WTC11 (cell line): ENCODE measurements around the gene ZNF776. TPM values are rescaled to one million over a fixed set of nuclear protein-coding genes. Genes with fewer than 3 reads are reported as not detected.

Source experiments
- ATF1 ChIP-seq: sonication (generic); formaldehyde crosslinking; IDR thresholded peaks from 2 replicates; pipeline ENCODE4 v1.8.1; 2023; ENCODE audit warnings: mild to moderate bottlenecking, moderate library complexity, missing genetic modification reagents
- ATF3 ChIP-seq: sonication (generic); formaldehyde crosslinking; conservative IDR thresholded peaks from 2 replicates; pipeline ENCODE4 v1.8.1; 2022; ENCODE audit warnings: mild to moderate bottlenecking, missing genetic modification reagents
- ATF6 ChIP-seq: sonication (generic); formaldehyde crosslinking; IDR thresholded peaks from 2 replicates; pipeline ENCODE4 v1.8.1; 2023; ENCODE audit warnings: mild to moderate bottlenecking, missing genetic modification reagents
- CDX4 ChIP-seq: fragments of 250-450 bp; sonication (Bioruptor Pico); IDR thresholded peaks from 2 replicates; pipeline ENCODE4 v1.9.0; 2021; ENCODE audit warnings: moderate library complexity, mild to moderate bottlenecking, inconsistent platforms, borderline replicate concordance
- CREM ChIP-seq: sonication (generic); formaldehyde crosslinking; IDR thresholded peaks from 2 replicates; pipeline ENCODE4 v1.8.1; 2022; ENCODE audit warnings: mild to moderate bottlenecking, missing genetic modification reagents, moderate library complexity
- E2F1 ChIP-seq: sonication (generic); formaldehyde crosslinking; IDR thresholded peaks from 2 replicates; pipeline ENCODE4 v1.8.0; 2022; ENCODE audit warnings: mild to moderate bottlenecking, missing genetic modification reagents
- E2F5 ChIP-seq: sonication (generic); formaldehyde crosslinking; IDR thresholded peaks from 2 replicates; pipeline ENCODE4 v1.8.1; 2022; ENCODE audit warnings: mild to moderate bottlenecking, moderate library complexity, missing genetic modification reagents
- EMX1 ChIP-seq: fragments of 250-450 bp; sonication (Bioruptor Pico); IDR thresholded peaks from 2 replicates; pipeline ENCODE4 v1.8.0; 2021; ENCODE audit warnings: mild to moderate bottlenecking
- ERG ChIP-seq: fragments of 250-450 bp; sonication (Bioruptor Pico); IDR thresholded peaks from 2 replicates; pipeline ENCODE4 v1.8.0; 2021; ENCODE audit warnings: mild to moderate bottlenecking
- FOXJ3 ChIP-seq: sonication (generic); formaldehyde crosslinking; IDR thresholded peaks from 2 replicates; pipeline ENCODE4 v1.9.0; 2021; ENCODE audit warnings: missing genetic modification reagents, mild to moderate bottlenecking, borderline replicate concordance
- FOXP1 ChIP-seq: sonication (generic); formaldehyde crosslinking; IDR thresholded peaks from 2 replicates; pipeline ENCODE4 v1.8.0; 2022; ENCODE audit warnings: missing genetic modification reagents, mild to moderate bottlenecking, moderate library complexity, borderline replicate concordance
- GTF2I ChIP-seq: fragments of 250-450 bp; sonication (Bioruptor Pico); conservative IDR thresholded peaks from 2 replicates; pipeline ENCODE4 v1.4.0; 2021; ENCODE audit warnings: mild to moderate bottlenecking
- IRF2 ChIP-seq: sonication (generic); formaldehyde crosslinking; IDR thresholded peaks from 2 replicates; pipeline ENCODE4 v1.8.0; 2022; ENCODE audit warnings: low read depth, missing genetic modification reagents, borderline replicate concordance
- JUN ChIP-seq: sonication (generic); formaldehyde crosslinking; IDR thresholded peaks from 2 replicates; pipeline ENCODE4 v1.8.0; 2023; ENCODE audit warnings: mild to moderate bottlenecking, missing genetic modification reagents
- KAT7 ChIP-seq: sonication (generic); formaldehyde crosslinking; IDR thresholded peaks from 2 replicates; pipeline ENCODE4 v1.8.1; 2023; ENCODE audit warnings: missing genetic modification reagents, mild to moderate bottlenecking, borderline replicate concordance
- MYBL2 ChIP-seq: sonication (generic); formaldehyde crosslinking; IDR thresholded peaks from 2 replicates; pipeline ENCODE4 v1.8.1; 2023; ENCODE audit warnings: mild to moderate bottlenecking, moderate library complexity, missing genetic modification reagents
- NFATC4 ChIP-seq: fragments of 250-450 bp; sonication (Bioruptor Pico); IDR thresholded peaks from 2 replicates; pipeline ENCODE4 v1.9.0; 2021; ENCODE audit warnings: mild to moderate bottlenecking
- NFE2L1 ChIP-seq: sonication (generic); formaldehyde crosslinking; IDR thresholded peaks from 2 replicates; pipeline ENCODE4 v1.8.1; 2023; ENCODE audit warnings: missing genetic modification reagents
- NR1H2 ChIP-seq: sonication (generic); formaldehyde crosslinking; IDR thresholded peaks from 2 replicates; pipeline ENCODE4 v1.9.0; 2021; ENCODE audit warnings: mild to moderate bottlenecking, moderate library complexity, missing genetic modification reagents
- NR2C2 ChIP-seq: sonication (generic); formaldehyde crosslinking; IDR thresholded peaks from 2 replicates; pipeline ENCODE4 v1.8.0; 2022; ENCODE audit warnings: mild to moderate bottlenecking, missing genetic modification reagents
- NR3C1 ChIP-seq: sonication (generic); formaldehyde crosslinking; conservative IDR thresholded peaks from 2 replicates; pipeline ENCODE4 v1.8.1; 2023; ENCODE audit warnings: low read depth, mild to moderate bottlenecking, missing genetic modification reagents
- RELA ChIP-seq: sonication (generic); formaldehyde crosslinking; IDR thresholded peaks from 2 replicates; pipeline ENCODE4 v1.8.1; 2022; ENCODE audit warnings: missing genetic modification reagents, mild to moderate bottlenecking, borderline replicate concordance
- RORB ChIP-seq: fragments of 250-450 bp; sonication (Bioruptor Pico); IDR thresholded peaks from 2 replicates; pipeline ENCODE4 v1.9.0; 2021; ENCODE audit warnings: mild to moderate bottlenecking
- SMAD3 ChIP-seq: sonication (generic); formaldehyde crosslinking; IDR thresholded peaks from 2 replicates; pipeline ENCODE4 v1.8.0; 2022; ENCODE audit warnings: missing genetic modification reagents, mild to moderate bottlenecking, borderline replicate concordance
- SP1 ChIP-seq: sonication (generic); formaldehyde crosslinking; conservative IDR thresholded peaks from 2 replicates; pipeline ENCODE4 v1.8.1; 2022; ENCODE audit warnings: missing genetic modification reagents
- TEAD4 ChIP-seq: sonication (generic); formaldehyde crosslinking; IDR thresholded peaks from 2 replicates; pipeline ENCODE4 v1.8.0; 2022; ENCODE audit warnings: mild to moderate bottlenecking, missing genetic modification reagents
- USF2 ChIP-seq: sonication (generic); formaldehyde crosslinking; IDR thresholded peaks from 2 replicates; pipeline ENCODE4 v1.8.1; 2023; ENCODE audit warnings: mild to moderate bottlenecking, missing genetic modification reagents, moderate library complexity
- ZMAT4 ChIP-seq: fragments of 250-450 bp; sonication (Bioruptor Pico); IDR thresholded peaks from 2 replicates; pipeline ENCODE4 v1.9.0; 2021; ENCODE audit warnings: mild to moderate bottlenecking
- ZNF219 ChIP-seq: sonication (generic); formaldehyde crosslinking; IDR thresholded peaks from 2 replicates; pipeline ENCODE4 v1.8.0; 2023; ENCODE audit warnings: missing genetic modification reagents, mild to moderate bottlenecking, borderline replicate concordance
- ZNF416 ChIP-seq: fragments of 250-450 bp; sonication (Bioruptor Pico); IDR thresholded peaks from 2 replicates; pipeline ENCODE4 v1.9.0; 2021; ENCODE audit warnings: mild to moderate bottlenecking, inconsistent platforms
- ZNF425 ChIP-seq: fragments of 250-450 bp; sonication (Bioruptor Pico); conservative IDR thresholded peaks from 2 replicates; pipeline ENCODE4 v1.9.0; 2021; ENCODE audit warnings: mild to moderate bottlenecking
- total RNA-seq: library from RNA; stranded (reverse); gene quantifications from 3 replicates; pipeline ENCODE4 v1.2.3, GENCODE V29; 2021

The ZNF776 gene
- total RNA-seq, 1 experiment from 2014 or later = 14.3 TPM

- TF ChIP-seq ERG (CRISPR knock-in tag) (no peak), ATF3 (CRISPR knock-in tag) (no peak), IRF2 (no peak), ZMAT4 (CRISPR knock-in tag) (no peak), ZNF416 (CRISPR knock-in tag) (no peak), USF2 (no peak), CREM (CRISPR knock-in tag) (0 out of 2 replicates have a peak, but pooled peaks have one; percentile 39), NR1H2 (CRISPR knock-in tag) (no peak), CDX4 (CRISPR knock-in tag) (no peak), RELA (CRISPR knock-in tag) (no peak), TEAD4 (CRISPR knock-in tag) (no peak), MYBL2 (CRISPR knock-in tag) (no peak), SP1 (CRISPR knock-in tag) (peak; percentile 78), NR3C1 (no peak), ATF6 (CRISPR knock-in tag) (no peak), E2F1 (CRISPR knock-in tag) (no peak), EMX1 (CRISPR knock-in tag) (no peak), KAT7 (no peak), ATF1 (CRISPR knock-in tag) (no peak), JUN (CRISPR knock-in tag) (no peak), NFATC4 (CRISPR knock-in tag) (no peak), FOXJ3 (no peak), FOXP1 (CRISPR knock-in tag) (no peak), NFE2L1 (CRISPR knock-in tag) (no peak), ZNF219 (CRISPR knock-in tag) (no peak), SMAD3 (no peak), E2F5 (CRISPR knock-in tag) (peak; percentile 65), GTF2I (CRISPR knock-in tag) (no peak), NR2C2 (CRISPR knock-in tag) (no peak), RORB (CRISPR knock-in tag) (no peak), ZNF425 (CRISPR knock-in tag) (no peak)
Measured at GRCh38 chr19:57769345-57770131, 22.9 kb downstream of the ZNF776 start, which contains the start of gene ZNF586 (continued).
